SKM-1 (cell line): Measurements from ENCODE around the gene NTM.

Source experiments
- DNase-seq: peaks from one replicate; lab custom pipeline; 2025; ENCODE audit not compliant: unreplicated experiment; lab: John Stamatoyannopoulos, UW

NTM gene

DNA sequence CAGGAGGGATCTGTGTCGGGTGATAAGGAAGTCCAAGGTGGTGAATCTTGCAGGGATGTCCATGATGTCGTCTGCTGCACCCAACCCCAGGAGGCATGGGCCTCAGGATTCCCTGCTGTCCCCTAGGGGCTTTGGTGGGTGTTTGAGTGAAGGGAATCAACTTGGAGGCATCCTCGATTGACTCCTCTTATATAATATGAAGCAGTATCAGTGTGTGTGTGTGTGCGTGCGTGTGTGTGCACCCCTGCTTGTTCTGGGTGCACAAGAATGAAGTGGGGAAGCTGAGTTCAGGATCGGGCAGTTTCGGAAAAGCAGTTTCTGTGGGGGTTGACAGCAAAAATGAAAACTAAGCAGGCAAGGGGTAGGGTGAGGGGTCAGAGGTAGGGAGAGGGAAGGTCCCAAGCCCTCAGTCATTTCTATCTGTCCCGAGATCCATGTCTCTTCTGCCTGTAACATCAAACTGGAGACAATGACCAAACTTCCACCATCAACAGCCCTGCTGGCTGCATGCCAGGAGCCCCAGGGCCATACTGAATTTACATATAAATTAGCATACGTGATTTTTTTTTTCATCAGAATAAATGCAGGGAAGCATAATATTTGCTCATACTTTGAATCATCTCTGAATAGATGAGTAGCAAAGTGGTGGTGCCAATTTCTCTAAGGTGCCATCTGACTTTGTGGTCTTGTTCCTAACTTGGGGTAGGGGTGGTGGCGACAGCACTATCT is 2.0 kb downstream of the NTM start:
- DNase-seq = no peak

DNA sequence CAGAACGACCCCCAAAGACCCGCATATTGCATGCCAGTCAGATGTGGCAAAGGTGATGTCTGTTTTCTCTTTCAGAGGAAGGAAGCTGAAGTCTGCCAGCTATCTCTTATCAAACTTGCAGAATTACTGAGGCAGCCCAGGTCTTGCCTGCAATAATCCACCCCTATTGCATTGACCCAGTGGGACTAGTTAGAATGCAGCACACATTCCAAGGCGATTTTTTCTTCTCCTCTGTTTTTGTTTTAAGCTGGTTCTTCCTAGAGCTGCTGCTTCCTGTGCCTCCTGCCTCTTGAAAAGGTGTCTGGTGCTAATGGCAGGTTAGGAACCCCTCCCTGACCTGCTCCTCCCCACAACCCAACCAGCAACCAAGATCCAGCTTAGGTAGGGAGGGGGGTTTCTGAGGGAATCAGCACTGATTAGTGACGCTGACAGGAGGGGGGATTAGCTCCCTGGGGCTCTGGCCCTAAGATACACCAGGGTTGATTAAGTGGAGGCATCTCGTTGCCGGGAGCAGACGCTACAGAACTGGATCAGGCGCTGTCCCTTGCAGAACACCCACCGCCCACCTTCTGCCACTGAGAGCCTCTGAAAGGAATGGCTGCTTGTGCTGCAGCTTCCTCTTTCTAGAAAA is 2.8 kb downstream of the NTM start:
- DNase-seq = no peak

DNA sequence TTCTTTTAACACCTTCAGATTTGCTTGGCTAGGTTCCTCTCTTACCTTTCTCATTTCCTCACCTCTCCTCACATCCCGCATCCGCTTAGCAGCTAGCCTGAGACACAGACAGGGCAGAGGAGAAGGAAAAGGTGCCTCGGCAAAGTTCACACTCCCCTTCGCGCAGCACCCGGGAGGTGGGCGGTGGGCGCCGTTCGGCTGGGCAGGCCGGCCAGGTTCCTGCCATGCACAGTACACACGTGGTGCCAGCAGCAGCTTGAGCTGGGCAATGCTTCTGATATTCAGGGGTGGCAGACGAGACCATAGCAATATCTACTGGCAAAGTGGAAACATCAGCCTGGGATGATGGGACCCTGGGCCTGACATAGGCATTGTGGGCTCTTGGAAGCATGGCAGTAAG is 3.3 kb downstream of the NTM start:
- no peak for DNase-seq

DNA sequence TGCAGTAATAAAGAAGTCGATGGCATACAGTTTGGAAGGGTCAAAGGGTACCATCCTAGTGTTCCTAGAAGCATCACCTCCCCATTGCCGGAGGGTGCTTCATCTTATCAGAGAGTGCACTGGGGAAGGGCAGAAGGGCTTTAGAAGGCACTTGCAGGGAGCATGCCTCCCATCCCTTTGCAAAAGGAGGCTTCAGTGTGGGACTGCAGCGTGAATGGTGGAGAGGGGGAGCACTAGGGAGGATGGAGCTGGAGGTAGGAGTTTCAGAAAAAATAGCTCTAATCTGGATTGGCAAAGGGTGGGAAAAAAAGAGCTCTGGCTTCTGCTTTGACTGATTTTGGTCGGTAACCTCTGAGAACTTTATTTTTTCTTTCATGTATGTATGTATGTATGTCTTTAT is 5.0 kb downstream of the NTM start:
- no peak for DNase-seq

DNA sequence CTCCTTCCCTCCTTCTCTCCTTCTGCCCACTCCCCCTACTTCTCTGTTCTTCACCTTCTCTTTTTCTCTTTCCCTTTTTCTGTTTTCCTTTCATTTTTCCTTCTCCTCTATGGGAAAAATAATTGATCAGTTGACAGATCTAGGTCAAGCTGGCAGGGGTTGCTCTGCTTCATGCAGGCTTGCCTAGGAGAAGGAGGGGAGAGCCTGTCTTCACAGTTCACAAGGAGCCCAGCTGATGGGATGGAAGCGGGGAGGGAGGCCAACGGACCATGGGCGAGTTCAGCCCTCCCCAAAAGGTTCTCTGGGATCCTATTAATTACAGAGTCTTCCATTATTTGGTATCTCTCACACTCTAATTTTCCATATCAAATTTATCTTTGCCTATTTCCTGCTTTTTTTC is 5.5 kb downstream of the NTM start:
- DNase-seq = no peak

DNA sequence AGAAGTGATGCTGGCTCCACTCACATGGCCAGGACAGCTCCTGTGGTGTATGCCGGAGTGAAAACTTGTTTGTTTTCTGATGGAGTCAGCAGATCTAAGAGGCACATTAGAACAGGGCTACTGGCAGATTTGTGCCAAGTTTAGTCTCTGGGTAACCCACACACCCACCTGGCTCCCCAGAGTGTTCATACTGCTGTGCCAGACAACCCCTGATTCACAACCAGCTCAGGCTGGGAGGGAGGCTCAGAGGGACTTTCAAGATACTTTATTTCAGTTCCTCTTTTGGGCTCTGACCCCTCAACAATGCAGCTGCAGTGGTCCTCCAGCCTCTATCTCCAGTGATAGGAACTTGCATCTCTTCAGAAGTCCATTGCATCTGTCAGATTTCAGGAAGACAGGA is 8.5 kb downstream of the NTM start:
- DNase-seq = no peak

DNA sequence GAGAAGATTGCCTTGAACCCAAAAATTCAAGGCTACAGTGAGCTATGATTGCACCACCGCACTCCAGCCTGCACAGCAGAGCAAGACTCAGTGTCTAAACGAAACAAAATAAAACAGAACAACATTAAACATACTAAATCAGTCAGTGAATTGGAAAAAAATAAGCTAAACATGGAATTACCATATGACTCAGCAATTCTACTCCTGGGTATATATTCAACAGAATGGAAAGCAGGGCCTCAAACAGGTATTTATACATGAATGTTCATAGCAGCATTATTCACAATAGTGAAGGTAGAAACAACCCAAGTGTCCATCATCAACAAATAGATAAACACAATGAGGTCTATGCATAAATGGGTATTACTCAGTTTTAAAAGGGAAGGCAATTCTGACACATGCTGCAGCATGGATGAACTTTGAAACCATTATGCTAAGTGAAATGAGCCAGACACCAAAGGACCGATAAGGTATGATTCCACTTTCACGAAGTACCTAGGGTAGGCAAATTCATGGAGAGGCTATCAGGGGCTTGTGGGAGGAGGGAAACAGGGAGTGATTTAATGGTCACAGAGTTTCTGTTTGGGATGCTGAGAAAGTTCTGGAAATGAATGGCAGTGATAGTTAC is 15.5 kb downstream of the NTM start:
- no peak for DNase-seq

DNA sequence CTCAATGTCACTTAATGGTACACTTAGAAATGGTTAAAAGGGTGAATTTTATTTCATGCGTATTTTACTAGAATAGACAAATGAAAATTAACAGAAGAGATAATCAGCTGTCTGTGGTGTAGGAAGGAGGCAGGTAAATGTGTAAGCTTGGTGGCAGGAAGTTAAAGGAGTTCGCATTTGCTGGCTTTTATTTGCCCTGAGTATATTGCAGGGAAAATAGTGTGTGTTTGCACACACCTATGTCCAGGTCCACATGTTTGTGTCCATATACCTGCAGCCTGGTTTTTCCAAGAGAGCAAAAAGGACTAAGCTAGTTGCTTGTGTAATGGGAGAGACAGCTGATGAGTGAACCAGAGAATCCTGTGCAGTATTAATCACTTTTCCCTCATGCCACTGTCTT is 16.0 kb downstream of the NTM start:
- DNase-seq = no peak

DNA sequence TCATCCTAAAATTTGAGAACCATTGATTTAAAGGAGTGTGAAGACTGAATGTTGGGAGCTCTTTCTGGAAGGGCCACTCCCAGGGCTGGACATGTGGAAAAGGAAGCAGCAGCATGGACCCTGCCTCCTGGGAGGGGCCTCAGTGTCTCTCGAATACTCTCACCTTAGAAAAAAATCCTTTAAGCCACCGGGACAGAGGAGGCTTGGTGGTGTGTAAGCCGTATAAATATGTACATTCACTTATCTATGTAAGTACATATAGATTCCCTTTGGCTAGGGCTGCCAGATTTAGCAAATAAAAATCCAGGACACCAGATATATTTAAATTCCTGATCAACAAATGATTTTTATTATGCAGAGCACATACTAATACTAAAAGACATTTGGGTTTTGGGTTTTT is 17.6 kb downstream of the NTM start:
- no peak for DNase-seq

DNA sequence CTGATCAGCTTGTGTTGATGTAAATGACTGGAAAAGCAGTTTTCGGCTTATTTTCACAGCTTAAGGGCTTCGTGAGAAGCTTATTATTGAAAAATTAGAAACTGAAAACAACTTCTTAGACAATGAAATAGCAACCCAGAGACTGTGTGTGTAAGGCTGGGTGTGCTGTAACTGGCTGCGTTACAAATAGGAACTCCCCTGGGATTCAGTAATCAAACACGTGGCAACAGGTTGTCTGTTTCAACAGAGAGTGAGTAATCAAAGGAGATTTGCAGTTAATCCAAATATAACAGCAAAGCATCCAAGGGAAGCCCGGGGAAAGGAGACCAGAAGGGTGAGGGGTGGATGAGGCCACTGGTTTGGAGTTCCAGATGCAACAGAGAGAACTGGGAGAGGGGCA is 19.2 kb downstream of the NTM start:
- DNase-seq = no peak

DNA sequence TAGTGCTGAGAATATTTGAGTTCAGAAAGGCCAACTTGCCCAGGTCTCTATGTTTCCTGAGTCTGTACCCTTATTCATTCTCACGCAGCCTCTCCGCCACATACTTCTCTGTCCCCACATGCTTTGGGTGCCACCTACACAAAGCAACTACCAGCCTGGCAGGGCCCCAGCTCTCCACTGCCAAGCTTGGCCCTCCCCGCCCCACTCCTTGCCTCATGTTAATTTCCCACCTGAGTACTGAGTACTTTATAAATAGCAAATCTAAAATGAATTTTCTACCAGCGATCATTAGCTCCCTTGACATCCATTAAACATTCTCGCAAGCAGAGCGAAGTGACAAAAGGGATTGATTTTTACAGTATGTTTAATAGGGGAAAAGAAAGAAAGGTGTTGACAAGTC is 20.8 kb downstream of the NTM start:
- no peak for DNase-seq

DNA sequence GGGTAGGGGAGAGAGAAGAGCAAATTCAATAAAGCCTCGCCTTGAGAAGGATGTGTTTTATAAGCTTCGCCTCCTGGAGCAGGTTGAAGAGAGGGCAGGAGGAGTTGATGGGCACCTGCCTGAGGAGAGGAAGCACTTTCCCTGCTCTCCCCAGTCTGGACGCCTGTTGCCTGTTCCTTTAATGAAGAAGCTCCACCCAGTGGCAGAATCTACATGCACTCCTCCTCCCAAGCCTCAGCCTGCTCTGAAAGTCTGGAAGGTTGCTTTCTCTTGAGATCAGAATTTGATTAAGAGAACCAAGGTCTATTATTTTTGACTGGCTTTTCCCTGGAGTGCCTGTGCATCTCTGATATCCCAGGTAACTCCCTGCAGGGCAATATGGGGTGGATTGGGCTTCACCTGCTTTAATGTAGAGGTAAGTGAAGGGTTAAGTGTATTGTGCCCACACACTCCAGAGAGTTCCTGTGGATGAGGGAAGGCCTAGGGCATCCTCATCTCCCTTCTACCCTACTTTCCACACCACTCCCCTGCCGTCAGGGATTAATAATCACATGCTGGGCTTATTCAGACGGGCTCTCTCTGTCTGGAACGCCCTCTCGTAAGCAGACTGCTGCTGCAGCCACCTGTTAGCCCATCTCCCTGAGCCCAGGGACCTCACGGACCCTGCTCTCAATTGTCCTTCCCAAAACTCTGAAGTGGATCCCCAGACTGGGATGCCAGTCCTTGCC is 22.3 kb downstream of the NTM start:
- no peak for DNase-seq

DNA sequence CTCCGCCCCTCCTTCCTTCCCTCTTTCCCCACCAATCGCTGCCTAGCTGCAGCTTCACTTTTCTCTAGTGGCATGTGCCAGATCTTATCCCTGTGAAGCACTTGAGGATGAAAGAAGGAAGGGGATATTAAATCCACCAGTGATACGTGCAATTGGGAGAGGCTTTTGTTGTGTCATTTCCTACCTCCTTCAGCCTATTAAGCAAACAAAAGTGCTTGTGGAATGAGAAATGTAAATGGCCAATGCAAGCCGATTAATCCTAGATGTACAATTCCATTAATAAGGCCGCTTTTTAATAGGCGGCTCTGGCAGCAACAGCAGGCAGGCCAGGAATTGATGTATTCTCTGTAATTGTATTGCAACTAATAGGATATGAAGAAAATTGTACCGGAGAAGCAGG is 23.3 kb downstream of the NTM start:
- DNase-seq = no peak

DNA sequence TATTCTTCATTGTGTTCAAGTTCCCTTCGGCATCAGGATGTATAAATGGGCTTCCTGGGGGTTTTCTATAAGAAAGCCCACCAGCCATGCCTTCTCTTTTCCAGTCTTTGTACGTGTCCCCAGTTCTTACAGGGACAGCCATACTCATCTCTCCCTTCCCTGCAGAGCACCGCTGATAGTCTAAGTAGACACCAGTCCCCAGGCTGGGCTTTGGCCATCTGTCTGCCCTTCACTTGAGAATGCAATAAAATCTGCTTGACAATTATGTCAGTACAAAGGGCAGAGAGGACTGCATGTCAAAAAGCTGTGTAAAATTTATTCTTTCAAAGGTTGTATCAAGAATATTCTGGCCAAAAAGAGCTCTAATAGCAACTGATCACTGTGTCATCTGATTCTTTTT is 27.3 kb downstream of the NTM start:
- DNase-seq = no peak

DNA sequence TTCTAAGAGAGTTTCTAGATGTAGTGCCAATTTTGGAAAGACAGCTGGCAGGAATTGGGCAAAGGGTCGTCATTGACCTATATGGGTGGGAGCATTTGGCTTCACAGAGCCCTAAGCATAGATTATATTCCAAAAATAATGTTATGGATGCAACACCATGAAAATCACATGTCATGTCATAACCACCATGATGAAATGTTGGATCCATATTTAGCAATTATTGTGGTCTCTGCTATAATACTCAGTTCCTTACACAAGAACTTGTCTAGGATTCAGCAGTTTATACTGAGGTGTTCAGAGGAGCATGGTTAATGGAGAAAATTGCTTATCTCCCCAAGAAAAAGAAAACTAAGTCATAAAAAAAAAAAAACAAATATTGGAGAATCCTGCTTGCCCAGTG is 31.6 kb downstream of the NTM start:
- no peak for DNase-seq

DNA sequence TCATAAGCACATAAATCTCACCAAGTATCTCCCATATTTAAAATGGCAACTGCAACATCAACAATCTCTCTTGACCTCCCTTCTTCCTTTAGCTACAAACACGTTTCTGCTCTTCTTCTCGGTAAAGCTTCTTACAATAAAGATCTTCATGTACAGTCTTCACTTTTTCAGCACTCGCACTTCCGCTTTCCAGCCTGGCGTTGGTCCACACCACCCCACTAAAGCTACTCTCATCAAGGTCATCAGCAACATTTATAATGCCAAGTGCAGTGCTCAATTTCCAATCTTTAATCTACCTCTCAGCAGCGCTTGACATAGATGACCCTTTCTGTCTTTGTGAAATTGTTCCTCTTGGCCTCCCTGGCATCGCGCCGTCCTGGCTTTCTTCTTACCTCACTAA is 33.6 kb downstream of the NTM start:
- DNase-seq = no peak

DNA sequence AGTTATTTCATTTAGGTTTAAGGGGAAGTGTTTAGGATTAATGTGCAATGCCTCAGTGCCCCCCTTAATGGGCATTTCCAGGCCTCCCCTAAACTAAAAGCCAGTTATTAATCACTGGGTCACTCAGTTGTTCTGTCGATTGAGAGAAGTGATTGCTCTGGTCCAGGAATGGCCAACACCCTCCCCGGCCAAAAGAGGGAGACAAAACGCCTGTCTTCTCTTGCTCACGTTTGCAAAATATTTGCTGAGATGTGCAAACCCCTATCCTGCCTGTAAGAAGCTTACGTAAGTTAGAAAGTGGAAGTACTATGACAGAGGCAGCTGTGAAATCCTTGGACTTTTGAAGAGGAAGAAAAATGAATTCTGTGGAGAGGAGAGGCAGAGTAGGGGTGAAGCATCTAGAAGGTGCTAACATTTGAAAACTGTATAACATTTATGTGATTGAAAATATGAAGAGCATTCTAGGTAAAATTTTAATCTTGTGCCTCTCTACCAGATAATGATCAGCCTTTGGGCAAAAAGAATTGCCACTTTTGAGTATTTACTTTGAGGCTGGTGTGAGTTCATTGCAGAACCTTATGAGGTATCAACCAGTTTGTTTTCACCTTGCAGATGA is 37.7 kb downstream of the NTM start:
- peak; percentile 51 for DNase-seq

DNA sequence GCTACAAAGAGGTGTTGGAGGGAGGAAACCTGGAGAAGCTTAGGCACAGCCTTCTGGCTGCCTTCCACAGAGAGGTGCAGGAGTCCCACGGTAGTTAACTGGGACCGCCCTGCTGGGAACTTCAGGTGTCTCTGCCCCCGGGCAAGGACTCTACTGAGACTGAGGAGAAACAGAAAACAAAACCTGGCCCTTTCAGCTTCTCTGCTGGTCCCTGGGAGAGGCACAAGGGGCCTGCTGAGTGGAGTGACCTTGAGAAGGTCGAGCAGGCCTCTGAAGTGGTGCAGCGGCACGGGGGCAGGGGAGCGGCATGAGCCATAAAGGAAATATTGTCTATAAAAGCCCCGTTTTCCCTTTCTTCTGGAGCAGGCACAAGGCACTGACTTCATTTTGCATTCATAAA is 38.9 kb downstream of the NTM start:
- DNase-seq = no peak

DNA sequence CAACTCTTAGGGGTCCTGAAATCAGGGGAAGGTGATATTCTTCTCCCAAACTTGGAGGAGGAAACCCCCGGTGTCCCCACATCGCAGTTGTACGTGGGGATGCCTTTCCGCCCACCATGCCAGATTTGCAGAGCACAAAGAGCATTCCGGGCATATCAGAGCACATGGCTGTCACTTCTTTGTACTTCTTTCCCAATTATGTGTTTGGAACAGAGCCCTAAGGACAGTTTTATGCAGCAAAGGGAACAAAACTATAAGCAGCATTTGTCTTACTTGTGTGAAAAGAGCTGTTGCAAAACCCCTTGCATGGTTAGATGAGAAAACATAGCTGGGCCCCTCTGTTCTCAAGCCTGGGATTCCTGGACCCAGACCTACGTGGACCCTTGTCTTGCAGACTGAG is 41.2 kb downstream of the NTM start:
- DNase-seq = no peak

DNA sequence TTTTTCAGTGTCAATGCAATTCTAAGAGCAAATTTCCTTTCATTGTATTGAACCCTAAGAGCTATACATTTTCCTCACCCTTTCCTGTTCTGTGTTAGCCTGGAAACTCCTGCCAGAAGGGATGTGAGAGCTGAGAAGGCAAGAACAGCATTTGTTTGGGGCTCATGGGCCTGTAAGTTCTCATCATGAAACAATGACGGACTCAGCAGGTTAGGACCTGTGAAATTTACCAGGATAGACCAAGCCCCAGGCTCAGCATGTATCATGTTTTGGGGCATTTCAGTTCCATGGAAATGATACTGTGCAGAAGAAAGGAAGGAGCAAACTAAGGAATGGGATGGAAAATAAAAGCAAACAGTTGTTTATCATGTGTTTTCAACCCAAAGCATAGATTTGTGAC is 41.6 kb downstream of the NTM start:
- no peak for DNase-seq

DNA sequence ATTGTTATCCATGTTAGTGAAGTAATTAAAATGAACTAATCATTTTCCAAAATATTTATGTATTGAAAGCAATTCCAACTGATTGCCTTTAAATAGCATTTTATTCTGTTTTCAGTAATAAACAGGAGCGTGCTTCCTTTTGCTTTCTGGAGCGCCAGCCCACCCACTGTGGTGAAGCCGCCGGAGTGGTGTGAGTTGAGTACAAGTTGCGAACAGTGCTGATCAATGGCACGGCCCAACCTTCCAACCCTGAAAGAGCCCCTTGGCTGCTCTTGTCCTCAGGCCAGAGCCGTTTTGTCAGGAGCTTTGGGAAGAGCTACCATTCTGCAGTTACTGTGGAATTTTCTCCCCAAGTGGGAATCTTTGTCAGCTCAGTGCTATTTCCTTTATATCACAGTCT is 42.8 kb downstream of the NTM start:
- no peak for DNase-seq

DNA sequence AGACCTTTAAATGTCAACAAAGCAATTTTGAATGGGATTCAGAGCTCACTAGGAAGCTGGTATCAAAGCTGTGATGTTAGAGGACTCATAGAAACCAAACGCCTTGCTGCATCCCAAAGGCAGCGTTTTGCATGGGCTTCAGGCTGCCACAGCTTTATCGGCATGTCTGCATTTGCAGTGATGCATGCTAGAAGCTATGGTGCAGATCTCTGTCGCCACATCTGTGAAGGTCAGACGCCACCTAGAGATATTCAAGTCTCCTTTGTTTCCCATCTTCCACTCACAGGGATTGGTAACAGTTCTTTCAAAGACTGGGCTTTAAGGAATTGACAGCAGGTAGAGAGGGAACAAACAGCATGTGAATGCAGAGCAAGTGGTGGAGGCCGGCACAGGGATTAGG is 47.8 kb downstream of the NTM start:
- DNase-seq = no peak
